Esophagus muscularis mucosa (tissue), 2 donors: Measurements from ENCODE around the gene AP2A1.

Experiments used
- POLR2A ChIP-seq: fragments of 450-650 bp; IDR thresholded peaks from one replicate; pipeline ENCODE4 v1.6.1; 2017; ENCODE audit warnings: antibody characterized with exemption, moderate library complexity, mild to moderate bottlenecking, low read depth
- POLR2AphosphoS5 ChIP-seq, 2 donors: sonication (generic); formaldehyde crosslinking; IDR thresholded peaks; one replicate each; pipeline ENCODE4 v1.6.1; 2017; ENCODE audit warnings: antibody characterized with exemption in 2 of 2

- TF ChIP-seq POLR2A (no peak), POLR2AphosphoS5 (IDR thresholded peaks at IDR 0.05) (no peak)
Observed at GRCh38 chr19:49855676-49856573, 89.1 kb downstream of the AP2A1 start.
